HepG2 (cell line): Measurements from ENCODE around the gene TBL2. TPM values are rescaled to one million over a fixed set of nuclear protein-coding genes. Genes with fewer than 3 reads are reported as not detected.

Source experiments
- AKAP8 ChIP-seq: sonication (generic); formaldehyde crosslinking; IDR thresholded peaks from 2 replicates; pipeline ENCODE4 v1.5.1; 2020; ENCODE audit warnings: mild to moderate bottlenecking, missing genetic modification reagents
- ASH2L ChIP-seq: fragments of 300-600, 200-600 bp; sonication (generic); IDR thresholded peaks from 2 replicates; pipeline ENCODE4 v1.7.0; 2017; ENCODE audit warnings: low read depth, mild to moderate bottlenecking, moderate library complexity, mixed read lengths, low read length; ENCODE audit not compliant: insufficient read length
- CCDC6 ChIP-seq: sonication (generic); formaldehyde crosslinking; IDR thresholded peaks from 2 replicates; pipeline ENCODE4 v1.8.1; 2022; ENCODE audit warnings: mild to moderate bottlenecking, missing genetic modification reagents, moderate library complexity
- FOXA1 ChIP-seq, 2 experiments: fragments of 450-650 bp in 1 of 2; sonication (generic) in 1 of 2; formaldehyde crosslinking in 1 of 2; IDR thresholded peaks; 2 replicates each; pipeline versions ENCODE4 v1.4.0 to v1.6.1; 2016 to 2020; ENCODE audit warnings: missing genetic modification reagents in 1 of 2
- HNRNPH1 ChIP-seq: fragments of 200-400 bp; formaldehyde crosslinking; optimal IDR thresholded peaks from 2 replicates; pipeline ENCODE3; 2017; ENCODE audit warnings: mild to moderate bottlenecking, low read depth, low read length
- NFE2L2 ChIP-seq: fragments of 150-350 bp; IDR thresholded peaks from 2 replicates; pipeline ENCODE4 v1.6.1; 2014; ENCODE audit warnings: low read length
- PCBP2 ChIP-seq: fragments of 200-400 bp; formaldehyde crosslinking; optimal IDR thresholded peaks from 2 replicates; pipeline ENCODE3; 2018; ENCODE audit warnings: low read length, low read depth; ENCODE audit not compliant: poor library complexity, severe bottlenecking
- STAT5B ChIP-seq: sonication (generic); formaldehyde crosslinking; IDR thresholded peaks from 2 replicates; pipeline ENCODE4 v1.4.0; 2020; ENCODE audit warnings: missing genetic modification reagents
- ZBTB49 ChIP-seq: sonication (generic); formaldehyde crosslinking; IDR thresholded peaks from 2 replicates; pipeline ENCODE4 v1.4.0; 2020; ENCODE audit warnings: missing genetic modification reagents, borderline replicate concordance
- ZFP37 ChIP-seq: sonication (generic); formaldehyde crosslinking; IDR thresholded peaks from 2 replicates; pipeline ENCODE4 v1.4.0; 2020; ENCODE audit warnings: missing genetic modification reagents, borderline replicate concordance
- ZNF253 ChIP-seq: sonication (generic); formaldehyde crosslinking; IDR thresholded peaks from 2 replicates; pipeline ENCODE4 v1.8.0; 2022; ENCODE audit warnings: mild to moderate bottlenecking, missing genetic modification reagents, borderline replicate concordance
- ZNF264 ChIP-seq: sonication (generic); formaldehyde crosslinking; IDR thresholded peaks from 2 replicates; pipeline ENCODE4 v1.4.0; 2020; ENCODE audit warnings: missing genetic modification reagents
- ZNF550 ChIP-seq: sonication (generic); formaldehyde crosslinking; IDR thresholded peaks from 2 replicates; pipeline ENCODE4 v1.4.0; 2020; ENCODE audit warnings: mild to moderate bottlenecking, missing genetic modification reagents, borderline replicate concordance
- ZNF598 ChIP-seq: sonication (generic); formaldehyde crosslinking; IDR thresholded peaks from 2 replicates; pipeline ENCODE4 v1.5.1; 2020; ENCODE audit warnings: mild to moderate bottlenecking, missing genetic modification reagents, borderline replicate concordance
- ZNF709 ChIP-seq: sonication (generic); formaldehyde crosslinking; IDR thresholded peaks from 2 replicates; pipeline ENCODE4 v1.5.0; 2020; ENCODE audit warnings: mild to moderate bottlenecking, missing genetic modification reagents
- ZNF816 ChIP-seq: sonication (generic); formaldehyde crosslinking; IDR thresholded peaks from 2 replicates; pipeline ENCODE4 v1.8.0; 2022; ENCODE audit warnings: missing genetic modification reagents, mild to moderate bottlenecking, borderline replicate concordance
- ZSCAN9 ChIP-seq: IDR thresholded peaks from 2 replicates; pipeline ENCODE4 v1.6.1; 2016; ENCODE audit warnings: borderline replicate concordance
- polyA plus RNA-seq, 8 experiments: library from polyadenylated mRNA; depleted of rRNA in 3 of 8; stranded (reverse) in 7 of 8; unstranded in 1 of 8; fragments of >200 nt; fragmentation: Illumina TruSeq in 4 of 8; extraction: Trizol in 4 of 8; gene quantifications; 2 replicates each; pipeline versions ENCODE4 v1.2.1 to v1.2.3, GENCODE V29; 2011 to 2016; ENCODE audit warnings: low read depth in 4 of 8, missing spikeins in 1 of 8, mixed read lengths in 1 of 8; ENCODE audit not compliant: insufficient read depth in 1 of 8
- total RNA-seq, 5 experiments: library from RNA; depleted of rRNA; stranded (reverse); fragments of >200 nt; fragmentation: Illumina TruSeq; extraction: Trizol; gene quantifications; 2 replicates each; pipeline ENCODE4 v1.2.3, GENCODE V29; 2016; ENCODE audit warnings: low read depth in 1 of 5
- TF ChIP-seq, protein P1 (sequence below): sonication (generic); formaldehyde crosslinking; IDR thresholded peaks from 2 replicates; pipeline ENCODE4 v1.4.0; 2020; ENCODE audit warnings: missing genetic modification reagents
- TF ChIP-seq, protein P2 (sequence below): sonication (generic); formaldehyde crosslinking; IDR thresholded peaks from 2 replicates; pipeline ENCODE4 v1.4.0; 2020; ENCODE audit warnings: missing genetic modification reagents, low read depth, mild to moderate bottlenecking, borderline replicate concordance
- TF ChIP-seq, protein P3 (sequence below): sonication (generic); formaldehyde crosslinking; IDR thresholded peaks from 2 replicates; pipeline ENCODE4 v1.4.0; 2020; ENCODE audit warnings: missing genetic modification reagents

TBL2 gene
- total and polyA plus RNA-seq, 2 of the 13 experiments (the other 11 are each of a cell fraction or from before 2014, with no cell fraction given), result 43.4 to 47.2 TPM

DNA sequence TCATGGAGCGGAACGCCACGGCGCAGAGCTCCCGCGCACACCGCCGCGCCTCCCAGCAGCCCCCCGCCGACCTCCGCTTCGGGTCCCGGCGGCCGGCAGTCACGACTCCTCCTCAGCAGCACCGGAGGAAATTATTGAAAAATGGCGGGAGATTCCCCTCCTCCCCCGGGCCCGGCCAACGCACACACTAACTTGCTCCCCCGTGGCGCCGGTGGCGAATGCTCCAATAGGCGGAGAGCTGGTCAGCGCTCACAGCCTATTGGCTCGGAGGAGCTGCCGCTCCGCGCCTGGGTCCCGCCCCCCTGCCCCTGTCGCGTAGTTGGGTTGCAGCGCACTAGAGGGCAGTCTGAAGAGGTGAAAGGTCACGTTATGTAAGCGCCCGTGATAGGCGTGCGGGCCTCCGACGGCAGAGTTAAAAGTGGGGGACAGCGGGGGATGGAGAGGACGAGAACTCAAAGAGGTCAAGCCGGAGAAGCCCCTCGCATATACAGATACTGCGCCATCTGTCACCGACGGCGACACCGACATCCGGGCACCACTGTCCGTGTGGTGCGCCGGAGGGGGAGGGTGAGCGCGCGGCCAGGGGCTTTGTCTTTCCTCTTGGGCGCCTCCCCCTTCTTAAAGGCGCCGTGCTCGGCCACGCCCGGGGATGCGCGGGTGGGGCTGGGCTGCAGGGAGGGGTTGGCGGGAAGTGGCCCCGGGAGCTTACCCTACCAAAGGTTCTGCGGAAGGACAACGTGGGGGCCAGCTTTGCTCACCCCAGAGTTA, 56.1 kb downstream of the TBL2 start, which contains the start of gene BAZ1B (continued):
- TF ChIP-seq, protein P1, sequence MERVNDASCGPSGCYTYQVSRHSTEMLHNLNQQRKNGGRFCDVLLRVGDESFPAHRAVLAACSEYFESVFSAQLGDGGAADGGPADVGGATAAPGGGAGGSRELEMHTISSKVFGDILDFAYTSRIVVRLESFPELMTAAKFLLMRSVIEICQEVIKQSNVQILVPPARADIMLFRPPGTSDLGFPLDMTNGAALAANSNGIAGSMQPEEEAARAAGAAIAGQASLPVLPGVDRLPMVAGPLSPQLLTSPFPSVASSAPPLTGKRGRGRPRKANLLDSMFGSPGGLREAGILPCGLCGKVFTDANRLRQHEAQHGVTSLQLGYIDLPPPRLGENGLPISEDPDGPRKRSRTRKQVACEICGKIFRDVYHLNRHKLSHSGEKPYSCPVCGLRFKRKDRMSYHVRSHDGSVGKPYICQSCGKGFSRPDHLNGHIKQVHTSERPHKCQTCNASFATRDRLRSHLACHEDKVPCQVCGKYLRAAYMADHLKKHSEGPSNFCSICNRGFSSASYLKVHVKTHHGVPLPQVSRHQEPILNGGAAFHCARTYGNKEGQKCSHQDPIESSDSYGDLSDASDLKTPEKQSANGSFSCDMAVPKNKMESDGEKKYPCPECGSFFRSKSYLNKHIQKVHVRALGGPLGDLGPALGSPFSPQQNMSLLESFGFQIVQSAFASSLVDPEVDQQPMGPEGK (CRISPR knock-in tag), result peak; percentile 91
- TF ChIP-seq ZNF550 (no peak), ZNF816 (CRISPR knock-in tag) (peak; percentile 65), ZFP37 (CRISPR knock-in tag) (no peak), FOXA1 (IDR thresholded peaks at IDR 0.05) (no peak), FOXA1 (CRISPR knock-in tag; IDR thresholded peaks at IDR 0.05) (no peak; the same call in 1 of the 2 replicates), ZNF598 (CRISPR knock-in tag) (peak; percentile 83; the same call in 1 of the 2 replicates), HNRNPH1 (no peak), ZNF709 (CRISPR knock-in tag) (peak; percentile 63; the same call in 1 of the 2 replicates), ZSCAN9 (CRISPR knock-in tag) (peak; percentile 84; the same call in 1 of the 2 replicates), AKAP8 (CRISPR knock-in tag) (no peak), ASH2L (peak; percentile 53), NFE2L2 (no peak), ZBTB49 (CRISPR knock-in tag) (no peak), ZNF253 (CRISPR knock-in tag) (no peak), PCBP2 (no peak), STAT5B (no peak), ZNF264 (CRISPR knock-in tag) (no peak), CCDC6 (0 out of 2 replicates have a peak, but pooled peaks have one; percentile 60)
- TF ChIP-seq, protein P2, sequence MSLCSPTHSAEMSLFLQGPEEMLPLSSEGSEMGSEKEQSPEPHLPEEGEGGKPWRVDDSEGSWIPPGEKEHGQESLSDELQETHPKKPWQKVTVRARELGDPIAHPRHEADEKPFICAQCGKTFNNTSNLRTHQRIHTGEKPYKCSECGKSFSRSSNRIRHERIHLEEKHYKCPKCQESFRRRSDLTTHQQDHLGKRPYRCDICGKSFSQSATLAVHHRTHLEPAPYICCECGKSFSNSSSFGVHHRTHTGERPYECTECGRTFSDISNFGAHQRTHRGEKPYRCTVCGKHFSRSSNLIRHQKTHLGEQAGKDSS (CRISPR knock-in tag), result no peak
- TF ChIP-seq, protein P3, sequence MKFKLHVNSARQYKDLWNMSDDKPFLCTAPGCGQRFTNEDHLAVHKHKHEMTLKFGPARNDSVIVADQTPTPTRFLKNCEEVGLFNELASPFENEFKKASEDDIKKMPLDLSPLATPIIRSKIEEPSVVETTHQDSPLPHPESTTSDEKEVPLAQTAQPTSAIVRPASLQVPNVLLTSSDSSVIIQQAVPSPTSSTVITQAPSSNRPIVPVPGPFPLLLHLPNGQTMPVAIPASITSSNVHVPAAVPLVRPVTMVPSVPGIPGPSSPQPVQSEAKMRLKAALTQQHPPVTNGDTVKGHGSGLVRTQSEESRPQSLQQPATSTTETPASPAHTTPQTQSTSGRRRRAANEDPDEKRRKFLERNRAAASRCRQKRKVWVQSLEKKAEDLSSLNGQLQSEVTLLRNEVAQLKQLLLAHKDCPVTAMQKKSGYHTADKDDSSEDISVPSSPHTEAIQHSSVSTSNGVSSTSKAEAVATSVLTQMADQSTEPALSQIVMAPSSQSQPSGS (CRISPR knock-in tag), result peak; percentile 62; the same call in 1 of the 2 replicates
